ENCODE measurements around the gene NT5C3A.
"Not testable (repeated sequence)": the region's sequence is repeated elsewhere in the genome, so short reads cannot be mapped to it uniquely, and the experiment has no call there.

NT5C3A gene

DNA sequence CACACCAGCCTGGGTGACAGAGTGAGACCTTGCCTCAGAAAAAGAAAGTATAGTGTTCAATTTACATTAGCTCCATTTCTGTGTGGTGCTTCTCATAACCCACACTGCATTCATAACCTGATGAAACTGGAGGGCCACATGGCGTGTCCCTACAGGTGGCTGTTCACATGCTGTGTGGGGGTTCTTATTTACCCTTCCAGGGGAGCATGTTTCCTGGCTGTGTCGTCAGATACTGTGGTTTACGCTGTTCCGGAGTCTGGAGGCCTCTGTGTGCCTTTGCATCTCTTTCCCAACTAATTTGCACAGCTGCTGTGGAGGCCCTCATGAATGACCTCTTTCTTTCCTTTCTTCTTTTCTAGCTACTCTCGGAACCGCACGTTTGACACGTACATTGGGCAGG lies 74.4 kb downstream of the NT5C3A start:
- not testable (repeated sequence) for DNase-seq

- DNase-seq: not testable (repeated sequence)
Measured at GRCh38 chr7:32979902-32980301, 82.7 kb downstream of the NT5C3A start.

- DNase-seq: not testable (repeated sequence)
Measured at GRCh38 chr7:32979246-32979645, 83.3 kb downstream of the NT5C3A start.

DNA sequence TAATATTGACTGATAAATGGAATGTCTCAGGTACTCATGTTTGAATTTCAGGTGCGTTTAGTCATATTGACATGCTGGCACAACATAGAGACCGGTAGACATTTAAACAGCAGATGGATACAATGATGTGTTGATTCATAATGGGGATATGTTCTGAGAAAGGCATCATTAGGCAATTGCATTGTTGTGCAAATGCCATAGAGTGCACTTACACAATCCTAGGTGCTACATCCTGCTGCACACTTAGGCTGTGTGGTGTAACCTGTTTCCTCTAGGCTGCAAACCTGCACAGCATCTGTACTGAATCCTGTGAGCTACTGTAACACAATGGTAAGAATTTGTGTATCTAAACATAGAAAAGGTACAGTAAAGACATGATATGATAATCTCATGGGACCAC lies 85.4 kb downstream of the NT5C3A start:
- not testable (repeated sequence) for DNase-seq

- not testable (repeated sequence) for DNase-seq
Measured at GRCh38 chr7:32971967-32972366, 90.6 kb downstream of the NT5C3A start.

DNA sequence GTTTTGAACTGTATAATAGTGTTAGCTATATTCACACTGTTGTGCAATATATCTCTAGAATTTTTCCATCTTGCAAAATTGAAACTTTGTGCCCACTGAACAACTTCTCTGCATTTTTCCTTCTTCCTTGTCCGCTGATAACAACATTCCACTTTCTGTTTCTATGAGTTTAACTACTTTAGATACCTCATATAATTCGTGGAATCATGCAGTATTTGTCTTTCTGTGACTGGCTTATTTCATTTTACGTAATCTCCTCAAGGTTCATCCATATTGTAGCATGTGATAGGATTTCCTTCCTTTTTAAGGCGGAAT lies 95.4 kb downstream of the NT5C3A start:
- not testable (repeated sequence) for DNase-seq

DNA sequence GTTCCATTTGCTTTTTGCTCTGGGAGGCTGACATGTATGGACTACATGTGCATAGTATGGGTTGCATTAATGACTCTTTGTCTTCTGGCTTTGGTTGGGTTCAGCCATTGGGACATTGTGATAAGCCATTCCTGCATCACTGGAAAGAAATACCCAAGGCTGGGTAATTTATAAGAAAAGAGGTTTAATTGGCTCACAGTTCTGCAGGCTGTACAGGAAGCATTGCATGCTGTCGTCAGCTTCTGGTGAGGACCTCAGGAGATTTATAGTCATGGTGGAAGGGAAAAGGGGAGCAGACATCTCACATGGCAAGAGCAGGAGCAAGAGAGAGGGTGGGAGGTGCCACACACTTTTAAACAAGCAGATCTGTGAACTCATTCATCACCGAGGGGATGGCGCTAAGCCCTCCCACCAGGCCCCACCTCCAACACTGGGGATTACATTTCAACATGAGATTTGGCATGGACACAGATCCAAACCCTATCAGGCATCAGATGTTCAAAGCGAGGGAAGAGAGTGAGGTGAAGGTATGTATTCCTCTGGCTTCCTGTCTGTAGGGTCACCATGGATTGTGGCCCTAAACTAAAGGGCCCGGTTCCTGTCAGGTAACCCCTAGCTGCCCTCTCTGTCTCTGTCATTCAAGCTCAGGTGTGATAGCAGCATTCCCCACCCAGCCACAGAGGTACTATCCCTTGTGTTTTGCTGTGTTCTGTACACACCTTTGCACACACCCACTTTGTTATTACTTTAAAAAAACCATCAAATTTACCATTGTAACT lies 95.9 kb downstream of the NT5C3A start:
- DNase-seq: not testable (repeated sequence)

DNA sequence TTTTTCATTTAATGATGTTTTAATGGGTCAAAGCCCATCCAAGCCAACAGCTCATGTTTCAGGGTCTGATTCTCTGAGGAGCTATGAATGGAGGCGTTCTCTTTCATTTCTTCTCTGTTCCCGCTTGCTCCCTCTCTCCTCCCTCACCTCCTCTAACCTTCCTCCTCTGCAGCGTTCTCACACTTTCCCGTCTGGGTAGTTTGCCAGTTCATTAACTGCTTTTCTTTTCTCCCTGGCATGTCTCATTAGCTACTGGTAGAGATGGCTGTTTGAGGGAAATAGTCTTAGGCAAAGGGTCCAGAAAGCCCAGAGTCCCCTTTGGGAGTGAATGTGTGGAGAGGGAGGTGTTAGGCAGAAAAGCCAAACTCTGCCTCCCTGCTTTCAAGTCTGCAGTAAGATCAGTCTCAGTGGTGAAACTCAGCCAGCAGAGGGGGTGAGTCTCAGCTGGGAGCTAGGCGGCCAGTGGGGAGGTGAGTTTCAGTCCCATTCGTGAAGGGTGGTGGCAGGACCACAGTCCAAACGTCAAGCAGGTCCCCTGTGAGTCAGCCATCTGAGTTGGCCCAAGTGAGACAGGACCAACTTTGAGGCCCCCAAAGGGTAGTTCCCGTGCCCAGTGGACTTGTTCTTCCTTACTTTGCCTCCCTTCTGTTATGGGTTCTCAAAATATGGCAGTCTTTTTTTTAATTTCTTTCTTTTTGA lies 98.0 kb downstream of the NT5C3A start:
- DNase-seq: peak; percentile 45
